Adrenal gland (tissue), 12 donors: ENCODE results near the gene DUSP1. TPM values are rescaled to one million over a fixed set of nuclear protein-coding genes. Genes with fewer than 3 reads are reported as not detected.

Experiments used
- DNase-seq, 7 donors: peaks; one replicate each; pipeline ENCODE4 v3.0.0-alpha.2; 2019 to 2020
- H3K27ac ChIP-seq, 5 donors: fragments of 200-600 bp; sonication (generic) in 4 of 5; 1 replicate in 3 of 5; 2 replicates in 2 of 5; pipeline versions ENCODE4 v1.5.1 to v1.8.0; 2016 to 2020; ENCODE audit warnings: mild to moderate bottlenecking in 1 of 5
- H3K27me3 ChIP-seq: fragments of 200-600 bp; 2 replicates; pipeline ENCODE4 v1.8.0; 2021
- H3K36me3 ChIP-seq, 2 donors: fragments of 200-600 bp; replicated peaks in 1 of 2; 1 replicate in 1 of 2; 2 replicates in 1 of 2; pipeline versions ENCODE4 v1.5.1 to v1.8.0; 2018 to 2022
- H3K4me1 ChIP-seq, 2 donors: fragments of 200-600 bp; replicated peaks in 1 of 2; 1 replicate in 1 of 2; 2 replicates in 1 of 2; pipeline versions ENCODE4 v1.5.1 to v1.8.0; 2018 to 2021
- H3K4me3 ChIP-seq, 4 donors: fragments of 200-600 bp; sonication (generic) in 3 of 4; one replicate each; pipeline ENCODE4 v1.5.1; 2016 to 2018
- H3K9me3 ChIP-seq, 3 donors: fragments of 200-600 bp; sonication (generic) in 1 of 3; replicated peaks in 1 of 3; 1 replicate in 2 of 3; 2 replicates in 1 of 3; pipeline versions ENCODE4 v1.5.1 to v1.8.0; 2016 to 2021
- POLR2A ChIP-seq, 2 donors: fragments of 450-650 bp; IDR thresholded peaks; one replicate each; pipeline ENCODE4 v1.6.1; 2017; ENCODE audit warnings: antibody characterized with exemption in 2 of 2, mild to moderate bottlenecking in 2 of 2, moderate library complexity in 1 of 2
- WGBS, 4 donors: extraction: QIAGEN DNeasy Blood & Tissue Kit in 2 of 4; methylation state at CpG; one replicate each; pipeline versions ENCODE4 v1.1.5 to v1.1.7; 2013 to 2017; 5-methylcytosine and 5-hydroxymethylcytosine counted together
- intact Hi-C, 2 donors: fragments of 100-400 bp; cut with DNase I; formaldehyde crosslinking; loops; one replicate each; pipeline versions ENCODE4 v1.14.1 to v1.15.0; 2022 to 2023
- polyA plus RNA-seq, 3 donors: library from polyadenylated mRNA; stranded (reverse); fragments of 200-250 nt in 2 of 3; fragments of 350-450 nt in 1 of 3; fragmentation: Illumina TruSeq in 1 of 3; extraction: RNeasy Lipid Tissue Mini Kit (QIAGEN cat#74804) in 1 of 3; gene quantifications; one replicate each; pipeline ENCODE4 v1.2.3, GENCODE V29; 2013 to 2014
- total RNA-seq, 9 donors: library from RNA; depleted of rRNA in 4 of 9; stranded (reverse); fragments of >200 nt in 4 of 9; fragments of 120-200 nt in 1 of 9; fragmentation: NEBNext Ultra II Directional in 1 of 9; extraction: Animal tissue kit (Norgen Biotek cat#: 25700) in 1 of 9; gene quantifications; one replicate each; pipeline versions ENCODE4 v1.1.0 to v1.2.4, GENCODE V29; 2013 to 2023
- TF ChIP-seq, protein P1 (sequence below), 6 experiments: fragments of 450-650 bp in 4 of 6; fragments of 200-600 bp in 2 of 6; sonication (generic) in 1 of 6; IDR thresholded peaks; 1 replicate in 5 of 6; 2 replicates in 1 of 6; pipeline versions ENCODE4 v1.5.1 to v1.8.0; 2016 to 2021; ENCODE audit warnings: antibody characterized with exemption in 6 of 6, mild to moderate bottlenecking in 2 of 6, moderate library complexity in 1 of 6
- donor health status: healthy with polysubstance abuse.
- donor health status: Bipolar disorder and iron deficiency.
- donor health status: DM: yes; HTN: yes; CAD: no.
- donor health status: DM: no; HTN: no; CAD: no.
- donor health status: DM: no; HTN: no; CAD: no.
- donor health status: DM: yes; HTN: yes; CAD: no.

Gene DUSP1
- total and polyA plus RNA-seq, 12 donors: 59.5 to 603 (median 260) TPM

DNA sequence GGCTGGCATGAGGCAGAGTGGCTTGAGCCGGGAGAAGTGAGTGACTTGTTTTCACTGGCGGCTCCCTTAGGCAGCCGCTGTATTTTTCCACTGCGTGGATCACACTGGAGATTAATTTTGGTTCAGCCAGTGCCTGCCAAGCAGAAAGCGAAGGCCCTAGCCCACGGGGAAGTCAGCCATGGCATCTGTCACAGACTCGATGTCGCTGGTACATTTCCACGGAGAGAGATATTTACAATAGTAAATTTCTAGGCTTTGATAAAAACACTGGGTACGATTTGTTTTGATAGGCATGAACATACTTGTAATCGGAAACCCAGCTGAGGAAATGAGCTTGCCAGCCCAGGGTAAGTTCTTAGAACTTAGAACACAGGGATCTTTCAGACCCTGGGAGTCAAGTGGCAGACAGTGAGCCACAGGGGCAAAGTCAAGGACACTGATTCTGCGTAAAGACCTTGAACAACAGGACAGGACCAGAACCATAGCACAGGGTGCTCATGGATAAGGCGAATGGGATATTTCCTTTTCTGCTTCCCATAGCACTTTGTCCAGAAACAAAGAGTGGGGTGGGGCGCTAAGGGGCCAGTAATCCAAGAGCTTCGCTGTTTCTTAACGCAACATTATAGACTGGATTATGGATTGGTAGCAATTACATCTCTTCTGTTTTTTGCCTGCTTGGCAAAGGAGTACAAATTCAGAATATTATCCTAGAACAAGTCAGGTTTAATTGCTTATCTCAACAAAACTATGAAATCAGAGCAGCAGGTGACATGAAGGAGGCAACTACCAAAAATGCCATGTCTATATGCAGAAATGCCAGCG, 4.5 kb downstream of the DUSP1 start:
- intact Hi-C loops: no loop called here
- H3K27ac ChIP-seq: peak overlapping the region; percentile 99 to 100 (median 99)
- peak; percentile 83 to 96 (median 90) for DNase-seq
- peaks cover 34 to 51% of the 10 kb centered on the region in 2 donors for H3K4me1 ChIP-seq
- H3K36me3 ChIP-seq: peaks cover 0 to 27% of the 10 kb centered on the region in 2 donors
- WGBS, 4 donors: 7 to 16% (median 11%) methylated on average over 17 of the region's 17 CpGs
- no peaks in the 10 kb centered on the region for H3K27me3 ChIP-seq
- TF ChIP-seq POLR2A (IDR thresholded peaks at IDR 0.05): peak in 1 of 2 donors; percentile 92
- TF ChIP-seq, protein P1, sequence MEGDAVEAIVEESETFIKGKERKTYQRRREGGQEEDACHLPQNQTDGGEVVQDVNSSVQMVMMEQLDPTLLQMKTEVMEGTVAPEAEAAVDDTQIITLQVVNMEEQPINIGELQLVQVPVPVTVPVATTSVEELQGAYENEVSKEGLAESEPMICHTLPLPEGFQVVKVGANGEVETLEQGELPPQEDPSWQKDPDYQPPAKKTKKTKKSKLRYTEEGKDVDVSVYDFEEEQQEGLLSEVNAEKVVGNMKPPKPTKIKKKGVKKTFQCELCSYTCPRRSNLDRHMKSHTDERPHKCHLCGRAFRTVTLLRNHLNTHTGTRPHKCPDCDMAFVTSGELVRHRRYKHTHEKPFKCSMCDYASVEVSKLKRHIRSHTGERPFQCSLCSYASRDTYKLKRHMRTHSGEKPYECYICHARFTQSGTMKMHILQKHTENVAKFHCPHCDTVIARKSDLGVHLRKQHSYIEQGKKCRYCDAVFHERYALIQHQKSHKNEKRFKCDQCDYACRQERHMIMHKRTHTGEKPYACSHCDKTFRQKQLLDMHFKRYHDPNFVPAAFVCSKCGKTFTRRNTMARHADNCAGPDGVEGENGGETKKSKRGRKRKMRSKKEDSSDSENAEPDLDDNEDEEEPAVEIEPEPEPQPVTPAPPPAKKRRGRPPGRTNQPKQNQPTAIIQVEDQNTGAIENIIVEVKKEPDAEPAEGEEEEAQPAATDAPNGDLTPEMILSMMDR (IDR thresholded peaks at IDR 0.05): peak in 2 of 6 experiments; percentile 9 to 12
- H3K9me3 ChIP-seq: no peaks in the 10 kb centered on the region
- H3K4me3 ChIP-seq: peak overlapping the region in 1 of 4 donors; percentile 90

DNA sequence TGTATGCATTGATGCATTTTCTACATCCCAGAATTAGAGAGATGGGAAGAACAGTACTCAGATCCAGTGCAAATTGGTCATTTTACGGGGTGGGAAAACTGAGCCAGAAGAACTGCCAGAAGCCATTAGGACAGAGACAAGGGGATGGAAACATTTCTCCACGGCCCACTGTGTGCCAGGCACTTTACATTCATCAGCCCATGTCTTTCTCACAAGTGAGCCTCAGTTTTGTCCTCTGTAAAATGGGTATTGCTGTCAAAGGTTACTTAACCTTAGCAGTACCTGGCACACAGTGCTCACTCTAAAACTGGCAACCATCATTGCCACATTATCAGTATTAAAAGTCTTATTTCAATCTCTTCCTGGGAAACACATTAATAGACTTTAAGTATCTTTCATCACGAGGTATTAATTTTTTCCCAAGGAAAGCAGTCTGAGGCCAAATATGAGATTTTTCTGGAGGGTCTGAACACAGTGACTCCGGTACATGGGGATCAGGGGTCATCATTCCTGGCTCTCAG, 5.2 kb downstream of the DUSP1 start:
- H3K9me3 ChIP-seq: no peaks in the 10 kb centered on the region
- peak in 1 of 2 donors; percentile 43 for TF ChIP-seq POLR2A (IDR thresholded peaks at IDR 0.05)
- TF ChIP-seq, protein P1 (IDR thresholded peaks at IDR 0.05): peak in 1 of 6 experiments; percentile 9
- peaks cover 32 to 49% of the 10 kb centered on the region in 2 donors for H3K4me1 ChIP-seq
- H3K36me3 ChIP-seq: peaks cover 0 to 27% of the 10 kb centered on the region in 2 donors
- 15 to 19% (median 18%) methylated on average over 4 of the region's 4 CpGs for WGBS, 4 donors
- peak overlapping the region in 1 of 4 donors; percentile 90 for H3K4me3 ChIP-seq
- H3K27me3 ChIP-seq: no peaks in the 10 kb centered on the region
- intact Hi-C loops: no loop called here
- peak in 3 of 7 donors; percentile 44 to 69 (median 44) for DNase-seq
- peak overlapping the region; percentile 99 to 100 (median 99) for H3K27ac ChIP-seq

DNA sequence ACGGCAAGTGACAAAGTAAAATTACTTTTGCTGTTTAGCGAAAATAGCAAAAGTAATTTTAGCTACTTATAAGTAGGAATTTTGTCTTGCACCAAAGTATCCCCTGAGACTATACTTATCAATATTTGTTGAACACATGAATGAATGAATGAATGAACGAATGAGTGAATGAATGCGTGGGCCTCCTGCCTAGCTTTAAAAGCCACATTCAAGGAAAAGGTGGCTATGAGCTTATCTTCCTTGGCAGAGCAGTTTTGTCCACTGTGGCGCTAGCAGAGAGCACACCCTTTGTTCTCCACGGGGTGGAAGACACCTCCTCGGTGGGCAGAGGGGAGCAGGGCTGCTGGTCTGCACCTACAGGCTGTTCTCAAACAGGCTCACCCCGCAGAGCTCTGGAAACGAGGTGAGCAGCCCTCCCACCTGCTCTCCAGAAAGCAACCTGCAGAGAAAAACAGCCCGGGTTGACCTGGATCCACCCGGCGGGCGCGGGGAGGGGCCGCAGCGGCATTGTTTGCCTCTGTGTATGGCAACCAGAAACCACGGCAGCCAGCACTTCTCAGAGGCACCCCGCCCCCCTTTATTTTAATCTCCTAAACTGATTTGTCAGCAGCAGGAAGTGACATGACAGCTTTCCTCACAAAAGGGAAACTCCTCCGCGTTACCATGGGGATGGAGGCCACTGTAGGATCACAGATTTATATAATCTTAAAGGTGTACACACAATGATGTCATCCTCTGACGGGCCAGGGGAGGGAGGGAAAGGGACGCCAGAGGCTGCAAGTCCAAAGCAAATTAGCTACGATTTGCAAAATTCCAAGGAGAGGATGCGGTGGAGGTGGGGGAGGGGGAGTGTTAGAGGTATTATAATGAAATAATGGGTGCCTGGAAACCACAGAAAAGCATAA, 5.9 kb downstream of the DUSP1 start:
- peak overlapping the region; percentile 99 to 100 (median 99) for H3K27ac ChIP-seq
- no peaks in the 10 kb centered on the region for H3K27me3 ChIP-seq
- TF ChIP-seq, protein P1 (IDR thresholded peaks at IDR 0.05): peak in 3 of 6 experiments; percentile 16 to 35 (median 32)
- peak in 1 of 2 donors; percentile 46 for TF ChIP-seq POLR2A (IDR thresholded peaks at IDR 0.05)
- WGBS, 4 donors: 7 to 14% (median 9%) methylated on average over 13 to 24 of the region's 24 CpGs
- peak; percentile 96 to 100 (median 98) for DNase-seq
- peak overlapping the region in 2 of 4 donors; percentile 5 to 90 for H3K4me3 ChIP-seq
- H3K9me3 ChIP-seq: no peaks in the 10 kb centered on the region
- peaks cover 0 to 27% of the 10 kb centered on the region in 2 donors for H3K36me3 ChIP-seq
- H3K4me1 ChIP-seq: peaks cover 32 to 49% of the 10 kb centered on the region in 2 donors
- intact Hi-C loops: loop anchor here (5.0 kb wide), 1 partner anchor 48 kb away; no protein-coding TSS in a partner anchor
